A549 (cell line): ENCODE results near the gene NTM. TPM values are rescaled to one million over a fixed set of nuclear protein-coding genes. Genes with fewer than 3 reads are reported as not detected.
"Not testable (repeated sequence)": the region's sequence is repeated elsewhere in the genome, so short reads cannot be mapped to it uniquely, and the experiment has no call there.

Experiments used
- ATAC-seq, 2 experiments: fragments of 200-7000 bp in 1 of 2; fragments of >200 bp in 1 of 2; cut with Nextera tagmentation in 1 of 2; cut with Tn5 transposase in 1 of 2; 3 replicates each; pipeline versions ENCODE4 v1.8.0 to v1.9.1; 2018 to 2020; ENCODE audit warnings: mild to moderate bottlenecking in 1 of 2, moderate library complexity in 1 of 2
- CTCF ChIA-PET: fragments of 300-600 bp; sonication (Branson Sonifier 250); formaldehyde crosslinking; extraction: SDS; loops from one replicate; lab custom pipeline; 2021; ENCODE audit warnings: antibody characterized with exemption, inconsistent platforms; lab: Yijun Ruan, JAX
- POLR2A ChIA-PET: fragments of 350-600 bp; formaldehyde crosslinking; extraction: SDS; loops from one replicate; lab custom pipeline; 2021; ENCODE audit warnings: antibody characterized with exemption, inconsistent platforms; lab: Yijun Ruan, JAX
- DNase-seq, 2 experiments: peaks; one replicate each; pipeline versions ENCODE4 v3.0.0 to v3.0.0-alpha.2; 2011 to 2016; ENCODE audit warnings: low read depth in 1 of 2, low spot score in 1 of 2
- FAIRE-seq: peaks from 2 replicates; lab custom pipeline; 2011; peaks lifted over from hg19 to GRCh38; lab: Jason Lieb, UNC
- H3K27ac ChIP-seq, 2 experiments: fragments of >200 bp; sonication (Bioruptor Twin); formaldehyde crosslinking; 3 replicates each; pipeline ENCODE4 v1.5.1; 2016 to 2017
- H3K4me1 ChIP-seq: fragments of >200 bp; sonication (Bioruptor Twin); formaldehyde crosslinking; 3 replicates; pipeline ENCODE4 v1.6.1; 2016
- H3K4me2 ChIP-seq: fragments of >200 bp; sonication (Bioruptor Twin); formaldehyde crosslinking; 3 replicates; pipeline ENCODE4 v1.6.1; 2016
- H3K4me3 ChIP-seq: fragments of >200 bp; sonication (Bioruptor Twin); formaldehyde crosslinking; 3 replicates; pipeline ENCODE4 v1.5.1; 2016
- H3K9me3 ChIP-seq: fragments of >200 bp; sonication (Bioruptor Twin); formaldehyde crosslinking; 3 replicates; pipeline ENCODE4 v1.6.1; 2016
- CBX2 ChIP-seq: fragments of 200-600 bp; sonication (generic); IDR thresholded peaks from 2 replicates; pipeline ENCODE4 v1.6.1; 2016; ENCODE audit warnings: low read depth, mild to moderate bottlenecking, borderline replicate concordance
- CBX8 ChIP-seq: fragments of 200-600 bp; sonication (generic); IDR thresholded peaks from 2 replicates; pipeline ENCODE4 v1.6.1; 2016
- CHD2 ChIP-seq: fragments of 150-350 bp; IDR thresholded peaks from 2 replicates; pipeline ENCODE4 v1.6.1; 2014; ENCODE audit warnings: low read length; ENCODE audit not compliant: partially characterized antibody
- CHD4 ChIP-seq: fragments of 200-600 bp; sonication (generic); IDR thresholded peaks from 2 replicates; pipeline ENCODE4 v1.6.1; 2016; ENCODE audit warnings: antibody characterized with exemption, mild to moderate bottlenecking, borderline replicate concordance
- FOXS1 ChIP-seq: fragments of 250-450 bp; sonication (Bioruptor Pico); IDR thresholded peaks from 2 replicates; pipeline ENCODE4 v1.5.0; 2020; ENCODE audit warnings: mild to moderate bottlenecking, moderate library complexity
- GATA3 ChIP-seq: IDR thresholded peaks from 2 replicates; pipeline ENCODE4 v1.6.1; 2012; ENCODE audit warnings: borderline replicate concordance
- HDAC2 ChIP-seq: fragments of 200-600 bp; sonication (generic); IDR thresholded peaks from 2 replicates; pipeline ENCODE4 v1.6.1; 2016
- HOXB13 ChIP-seq: fragments of 250-450 bp; sonication (Bioruptor Pico); IDR thresholded peaks from 2 replicates; pipeline ENCODE4 v1.5.0; 2020; ENCODE audit warnings: low read depth, mild to moderate bottlenecking, moderate library complexity
- HOXB5 ChIP-seq: fragments of 250-450 bp; sonication (Bioruptor Pico); IDR thresholded peaks from 2 replicates; pipeline ENCODE4 v1.5.0; 2020; ENCODE audit warnings: mild to moderate bottlenecking, moderate library complexity
- KDM1A ChIP-seq: fragments of 200-600 bp; sonication (generic); IDR thresholded peaks from 2 replicates; pipeline ENCODE4 v1.6.1; 2016; ENCODE audit warnings: low read depth, mild to moderate bottlenecking
- KDM5A ChIP-seq: fragments of 200-600 bp; sonication (generic); IDR thresholded peaks from 2 replicates; pipeline ENCODE4 v1.6.1; 2016; ENCODE audit warnings: antibody characterized with exemption, mild to moderate bottlenecking
- MAFK ChIP-seq: fragments of 450-650 bp; IDR thresholded peaks from 2 replicates; pipeline ENCODE4 v1.6.1; 2014; ENCODE audit not compliant: partially characterized antibody
- MAZ ChIP-seq: fragments of 150-350 bp; IDR thresholded peaks from 2 replicates; pipeline ENCODE4 v1.6.1; 2014; ENCODE audit warnings: antibody characterized with exemption, low read depth, low read length, borderline replicate concordance
- NPAS2 ChIP-seq: fragments of 250-450 bp; sonication (Bioruptor Pico); IDR thresholded peaks from 2 replicates; pipeline ENCODE4 v1.8.0; 2022; ENCODE audit warnings: mild to moderate bottlenecking, moderate library complexity, borderline replicate concordance
- PHF8 ChIP-seq: fragments of 200-600 bp; sonication (generic); IDR thresholded peaks from 2 replicates; pipeline ENCODE4 v1.6.1; 2016; ENCODE audit warnings: low read depth, mild to moderate bottlenecking, antibody characterized with exemption, moderate library complexity, borderline replicate concordance
- POLR2A ChIP-seq: IDR thresholded peaks from 2 replicates; pipeline ENCODE4 v1.6.1; 2012; ENCODE audit warnings: mild to moderate bottlenecking, low read length
- TFCP2L1 ChIP-seq: fragments of 250-450 bp; sonication (Bioruptor Pico); IDR thresholded peaks from 2 replicates; pipeline ENCODE4 v1.5.0; 2021; ENCODE audit warnings: mild to moderate bottlenecking
- WGBS: methylation state at CpG from one replicate; pipeline ENCODE4 v1.1.6; 2017; ENCODE audit errors: missing lambda C conversion rate; 5-methylcytosine and 5-hydroxymethylcytosine counted together
- polyA plus RNA-seq, 4 experiments: library from polyadenylated mRNA; depleted of rRNA in 3 of 4; stranded (reverse); fragments of >200 nt; fragmentation: RNase III in 1 of 4; extraction: RNeasy Plus Mini Kit Qiagen cat#74134 plus additional on column Dnase treatment in 1 of 4; gene quantifications; 2 replicates in 3 of 4; 3 replicates in 1 of 4; pipeline ENCODE4 v1.2.3, GENCODE V29; 2011 to 2017
- TF ChIP-seq, protein P1 (sequence below): fragments of >200 bp; sonication (Bioruptor Twin); formaldehyde crosslinking; IDR thresholded peaks from 3 replicates; pipeline ENCODE4 v1.6.1; 2016
- TF ChIP-seq, protein P2 (sequence below): IDR thresholded peaks from 2 replicates; pipeline ENCODE4 v1.6.1; 2012
- TF ChIP-seq, protein P3 (sequence below): IDR thresholded peaks from 2 replicates; pipeline ENCODE4 v1.6.1; 2012
- TF ChIP-seq, protein P4 (sequence below): fragments of 250-450 bp; sonication (Bioruptor Pico); IDR thresholded peaks from 2 replicates; pipeline ENCODE4 v1.5.0; 2021; ENCODE audit warnings: mild to moderate bottlenecking, moderate library complexity, borderline replicate concordance

Gene NTM
- polyA plus RNA-seq, 2 of the 4 experiments (the other 2 are of a cell fraction) = not detected

DNA sequence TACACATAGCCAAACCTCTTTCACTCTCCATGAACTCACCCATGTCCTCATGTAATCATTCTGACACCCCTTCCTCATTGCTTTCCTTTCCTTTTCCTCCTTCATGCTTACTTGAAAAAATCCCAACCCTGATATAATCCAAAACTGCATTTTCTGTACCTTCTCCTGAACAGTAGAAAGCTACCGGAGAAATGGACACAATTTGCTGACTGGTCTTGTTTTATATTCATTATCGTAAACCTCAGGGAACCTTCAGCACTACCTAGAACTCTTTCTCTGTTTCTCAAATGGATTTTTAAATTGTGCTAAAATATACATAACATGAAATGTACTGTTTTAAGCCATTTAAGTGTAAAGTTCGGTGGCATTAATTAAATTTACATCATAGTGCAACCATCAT is 996.9 kb downstream of the NTM start:
- DNase-seq (no peak), FAIRE-seq (no peak), ATAC-seq (no peak)
- TF ChIP-seq HOXB5 (CRISPR knock-in tag) = no peak
- peak; percentile 19 for TF ChIP-seq MAFK
- TF ChIP-seq KDM1A = no peak
- no peak for TF ChIP-seq KDM5A
- TF ChIP-seq CHD2 = no peak
- H3K9me3 ChIP-seq = no peaks in the 10 kb centered on the region
- H3K27ac ChIP-seq = no peak overlapping the region
- H3K4me2 ChIP-seq = no peak overlapping the region
- ChIA-PET POLR2A (no interaction called here), CTCF (no interaction called here)
- no peaks in the 10 kb centered on the region for H3K4me1 ChIP-seq
- WGBS = 22% methylated on average over 3 of the region's 3 CpGs
- H3K4me3 ChIP-seq = no peak overlapping the region

DNA sequence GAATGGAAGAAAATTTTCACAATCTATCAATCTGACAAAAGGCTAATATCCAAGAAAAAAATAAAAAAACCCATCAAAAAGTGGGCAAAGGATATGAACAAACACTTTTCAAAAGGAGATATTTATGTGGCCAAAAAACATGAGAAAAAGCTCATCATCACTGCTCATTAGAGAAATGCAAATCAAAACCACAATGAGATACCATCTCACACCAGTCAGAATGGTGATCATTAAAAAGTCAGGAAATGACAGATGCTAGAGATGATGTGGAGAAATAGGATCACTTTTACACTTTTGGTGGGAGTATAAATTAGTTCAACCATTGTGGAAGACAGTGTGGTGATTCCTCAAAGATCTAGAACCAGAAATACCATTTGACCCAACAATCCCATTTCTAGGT is 999.7 kb downstream of the NTM start:
- H3K9me3 ChIP-seq, CTCF ChIA-PET, POLR2A ChIA-PET, H3K27ac ChIP-seq, ATAC-seq, FAIRE-seq, H3K4me1 ChIP-seq, H3K4me2 ChIP-seq, DNase-seq, H3K4me3 ChIP-seq: not testable (repeated sequence)

DNA sequence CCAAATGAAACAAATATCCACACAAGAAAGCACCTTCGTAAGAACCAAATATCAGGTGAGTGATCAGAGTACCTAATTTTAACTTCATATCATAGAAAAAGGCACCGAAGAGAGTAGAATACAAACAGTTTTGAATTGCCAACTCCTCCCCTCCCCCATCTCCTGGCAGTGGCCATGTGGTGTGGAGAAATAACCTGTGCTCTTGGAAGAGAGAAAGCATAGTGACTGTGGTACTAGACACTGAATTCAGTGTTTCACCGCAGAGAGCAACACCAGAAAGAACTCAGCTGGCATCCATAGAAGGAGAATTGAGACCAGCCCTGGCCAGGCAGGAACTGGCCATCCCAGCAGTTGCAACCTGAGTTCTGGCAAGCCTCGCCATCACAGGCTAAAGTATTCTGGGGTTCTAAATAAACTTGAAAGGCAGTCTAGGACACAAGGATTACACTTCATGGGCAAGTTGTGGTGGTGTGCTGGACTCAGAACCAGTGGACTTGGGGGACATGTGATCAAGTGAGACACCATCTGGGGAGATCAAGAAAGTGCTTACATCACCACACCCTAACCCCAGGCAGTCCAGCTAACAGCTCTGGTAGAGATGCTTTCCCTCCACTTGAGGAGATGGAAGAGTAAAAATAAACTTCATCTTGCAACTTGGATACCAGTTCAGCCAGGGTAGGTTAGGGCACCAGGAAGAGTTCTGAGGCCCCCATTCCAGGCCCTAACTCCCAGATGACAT is 1003.2 kb downstream of the NTM start:
- Histone ChIP-seq H3K4me2 (no peak overlapping the region), H3K9me3 (no peaks in the 10 kb centered on the region), H3K4me3 (no peak overlapping the region), H3K4me1 (no peaks in the 10 kb centered on the region), H3K27ac (no peak overlapping the region)
- POLR2A ChIA-PET = no interaction called here
- CTCF ChIA-PET = no interaction called here
- TF ChIP-seq TFCP2L1 (CRISPR knock-in tag) (no peak), CBX8 (no peak), FOXS1 (CRISPR knock-in tag) (no peak), NPAS2 (no peak), HDAC2 (no peak), POLR2A (no peak), CHD4 (no peak), KDM5A (no peak), CBX2 (no peak), MAZ (no peak), HOXB13 (CRISPR knock-in tag) (no peak), GATA3 (no peak), PHF8 (no peak)
- TF ChIP-seq, protein P1, sequence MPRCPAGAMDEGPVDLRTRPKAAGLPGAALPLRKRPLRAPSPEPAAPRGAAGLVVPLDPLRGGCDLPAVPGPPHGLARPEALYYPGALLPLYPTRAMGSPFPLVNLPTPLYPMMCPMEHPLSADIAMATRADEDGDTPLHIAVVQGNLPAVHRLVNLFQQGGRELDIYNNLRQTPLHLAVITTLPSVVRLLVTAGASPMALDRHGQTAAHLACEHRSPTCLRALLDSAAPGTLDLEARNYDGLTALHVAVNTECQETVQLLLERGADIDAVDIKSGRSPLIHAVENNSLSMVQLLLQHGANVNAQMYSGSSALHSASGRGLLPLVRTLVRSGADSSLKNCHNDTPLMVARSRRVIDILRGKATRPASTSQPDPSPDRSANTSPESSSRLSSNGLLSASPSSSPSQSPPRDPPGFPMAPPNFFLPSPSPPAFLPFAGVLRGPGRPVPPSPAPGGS = no peak
- TF ChIP-seq, protein P2, sequence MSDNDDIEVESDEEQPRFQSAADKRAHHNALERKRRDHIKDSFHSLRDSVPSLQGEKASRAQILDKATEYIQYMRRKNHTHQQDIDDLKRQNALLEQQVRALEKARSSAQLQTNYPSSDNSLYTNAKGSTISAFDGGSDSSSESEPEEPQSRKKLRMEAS = no peak
- TF ChIP-seq, protein P3, sequence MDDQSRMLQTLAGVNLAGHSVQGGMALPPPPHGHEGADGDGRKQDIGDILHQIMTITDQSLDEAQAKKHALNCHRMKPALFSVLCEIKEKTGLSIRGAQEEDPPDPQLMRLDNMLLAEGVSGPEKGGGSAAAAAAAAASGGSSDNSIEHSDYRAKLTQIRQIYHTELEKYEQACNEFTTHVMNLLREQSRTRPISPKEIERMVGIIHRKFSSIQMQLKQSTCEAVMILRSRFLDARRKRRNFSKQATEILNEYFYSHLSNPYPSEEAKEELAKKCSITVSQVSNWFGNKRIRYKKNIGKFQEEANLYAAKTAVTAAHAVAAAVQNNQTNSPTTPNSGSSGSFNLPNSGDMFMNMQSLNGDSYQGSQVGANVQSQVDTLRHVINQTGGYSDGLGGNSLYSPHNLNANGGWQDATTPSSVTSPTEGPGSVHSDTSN = no peak
- TF ChIP-seq, protein P4, sequence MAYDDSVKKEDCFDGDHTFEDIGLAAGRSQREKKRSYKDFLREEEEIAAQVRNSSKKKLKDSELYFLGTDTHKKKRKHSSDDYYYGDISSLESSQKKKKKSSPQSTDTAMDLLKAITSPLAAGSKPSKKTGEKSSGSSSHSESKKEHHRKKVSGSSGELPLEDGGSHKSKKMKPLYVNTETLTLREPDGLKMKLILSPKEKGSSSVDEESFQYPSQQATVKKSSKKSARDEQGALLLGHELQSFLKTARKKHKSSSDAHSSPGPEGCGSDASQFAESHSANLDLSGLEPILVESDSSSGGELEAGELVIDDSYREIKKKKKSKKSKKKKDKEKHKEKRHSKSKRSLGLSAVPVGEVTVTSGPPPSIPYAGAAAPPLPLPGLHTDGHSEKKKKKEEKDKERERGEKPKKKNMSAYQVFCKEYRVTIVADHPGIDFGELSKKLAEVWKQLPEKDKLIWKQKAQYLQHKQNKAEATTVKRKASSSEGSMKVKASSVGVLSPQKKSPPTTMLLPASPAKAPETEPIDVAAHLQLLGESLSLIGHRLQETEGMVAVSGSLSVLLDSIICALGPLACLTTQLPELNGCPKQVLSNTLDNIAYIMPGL (CRISPR knock-in tag) = no peak
- DNase-seq (no peak), ATAC-seq (no peak), FAIRE-seq (no peak)
- WGBS = 7% methylated on average over 4 of the region's 4 CpGs
